Heart left ventricle (tissue), 13 donors: ENCODE results near the gene GAB2.

ENCODE experiments used
- POLR2A ChIP-seq, 2 donors: fragments of 450-650 bp; IDR thresholded peaks; one replicate each; pipeline ENCODE4 v1.6.1; 2017; ENCODE audit warnings: antibody characterized with exemption in 2 of 2, mild to moderate bottlenecking in 2 of 2, moderate library complexity in 2 of 2
- TF ChIP-seq, protein P1 (sequence below), 12 donors: fragments of 200-600 bp; sonication (generic) in 4 of 12; IDR thresholded peaks; one replicate each; pipeline versions ENCODE4 v1.5.0 to v1.8.0; 2018 to 2022; ENCODE audit warnings: antibody characterized with exemption in 12 of 12, mild to moderate bottlenecking in 5 of 12
- donor health status: ischemic (EF 13 %, LVEDD 7.1; RV severe dilation, severe dysfunction).
- donor health status: DM: no; HTN: yes; CAD: no.
- donor health status: DM: no; HTN: no; CAD: no.
- donor health status: ischemic (EF 25% LVEDD 6.9; RV normal size, moderate dysfunction).
- donor health status: ischemic (EF 25% LVEDD 5.7; RV mildly dilated, moderate dysfunction).
- donor health status: ischemic (EF 35%, LVEDD 5.7; RV mildly dilated, moderate dysfunction).
- donor health status: nonischemic (EF 11% LVEDD 7.7; RV severe dilation, severe dysfunction).
- donor health status: DM: yes; HTN: yes; CAD: no.
- donor health status: PGD.
- donor health status: ischemic (EF 29% LVEDD 5.4; RV normal size, mild dysfunction).
- donor health status: nonischemic (EF 23%, LVEDD 6.1; RV moderate dilation, normal function).

DNA sequence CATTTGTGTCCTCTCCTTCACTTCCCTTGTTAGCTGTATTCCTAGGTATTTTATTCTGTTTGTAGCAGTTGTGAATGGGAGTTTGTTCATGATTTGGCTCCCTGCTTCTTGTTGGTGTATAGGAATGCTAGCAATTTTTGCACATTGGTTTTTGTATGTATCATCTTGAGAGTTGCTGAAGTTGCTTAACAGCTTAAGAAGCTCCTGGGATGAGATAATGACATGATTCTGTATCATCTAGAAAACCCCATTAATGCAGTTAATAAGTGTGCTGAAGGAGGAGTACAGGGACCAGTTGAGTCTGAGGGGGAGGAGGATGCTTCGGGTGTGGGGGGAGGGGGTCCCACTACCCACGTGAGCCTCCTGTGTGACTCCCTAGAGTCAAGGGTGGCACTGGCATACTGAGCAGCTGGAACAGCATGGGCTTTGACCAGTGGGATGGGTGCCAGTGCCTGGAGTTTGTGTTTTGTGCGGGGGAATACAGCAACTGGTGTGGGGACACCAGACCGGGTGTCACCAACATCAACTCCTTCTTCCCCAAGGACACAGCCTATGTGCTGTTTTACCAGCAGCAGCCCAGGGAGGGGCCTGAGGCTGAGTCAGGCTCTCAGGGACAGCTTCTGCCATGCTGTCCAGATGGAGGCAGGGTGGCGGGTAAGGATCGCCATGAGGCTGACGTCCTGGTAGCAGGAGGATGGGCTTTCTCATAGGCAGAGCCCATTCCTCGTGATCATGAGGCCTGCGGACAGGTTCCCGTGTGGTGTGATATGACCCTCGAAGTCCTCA is 204.8 kb downstream of the GAB2 start:
- TF ChIP-seq, protein P1, sequence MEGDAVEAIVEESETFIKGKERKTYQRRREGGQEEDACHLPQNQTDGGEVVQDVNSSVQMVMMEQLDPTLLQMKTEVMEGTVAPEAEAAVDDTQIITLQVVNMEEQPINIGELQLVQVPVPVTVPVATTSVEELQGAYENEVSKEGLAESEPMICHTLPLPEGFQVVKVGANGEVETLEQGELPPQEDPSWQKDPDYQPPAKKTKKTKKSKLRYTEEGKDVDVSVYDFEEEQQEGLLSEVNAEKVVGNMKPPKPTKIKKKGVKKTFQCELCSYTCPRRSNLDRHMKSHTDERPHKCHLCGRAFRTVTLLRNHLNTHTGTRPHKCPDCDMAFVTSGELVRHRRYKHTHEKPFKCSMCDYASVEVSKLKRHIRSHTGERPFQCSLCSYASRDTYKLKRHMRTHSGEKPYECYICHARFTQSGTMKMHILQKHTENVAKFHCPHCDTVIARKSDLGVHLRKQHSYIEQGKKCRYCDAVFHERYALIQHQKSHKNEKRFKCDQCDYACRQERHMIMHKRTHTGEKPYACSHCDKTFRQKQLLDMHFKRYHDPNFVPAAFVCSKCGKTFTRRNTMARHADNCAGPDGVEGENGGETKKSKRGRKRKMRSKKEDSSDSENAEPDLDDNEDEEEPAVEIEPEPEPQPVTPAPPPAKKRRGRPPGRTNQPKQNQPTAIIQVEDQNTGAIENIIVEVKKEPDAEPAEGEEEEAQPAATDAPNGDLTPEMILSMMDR (IDR thresholded peaks at IDR 0.05), result no peak
- no peak for TF ChIP-seq POLR2A (IDR thresholded peaks at IDR 0.05)
